K562 (cell line): ENCODE results near the gene COMP. TPM values are rescaled to one million over a fixed set of nuclear protein-coding genes. Genes with fewer than 3 reads are reported as not detected.

ENCODE experiments used
- ATAC-seq: fragments of 200-7000 bp; cut with Tn5 transposase; 3 replicates; pipeline ENCODE4 v1.9.1; 2020; ENCODE audit warnings: moderate library complexity
- BruUV-seq: library from RNA; stranded (reverse); fragments of 400-500 nt; replicated peaks from 2 replicates; lab custom pipeline; 2021; lab: Mats Ljungman, UMichigan
- CTCF ChIA-PET: fragments of 300-600 bp; formaldehyde crosslinking; extraction: SDS; loops from one replicate; lab custom pipeline; 2021; ENCODE audit warnings: low intra/inter-chr PET ratio; lab: Yijun Ruan, JAX
- POLR2A ChIA-PET: fragments of 300-600, 350-650 bp; sonication (Branson Sonifier 250); formaldehyde crosslinking; extraction: SDS; loops from one replicate; lab custom pipeline; 2021; ENCODE audit warnings: antibody characterized with exemption, inconsistent platforms; lab: Yijun Ruan, JAX
- DNase-seq, 4 experiments: peaks; one replicate each; pipeline versions ENCODE4 v3.0.0 to v3.0.0-alpha.2; 2011 to 2018; ENCODE audit warnings: low spot score in 3 of 4, mixed read lengths in 3 of 4; ENCODE audit errors: extremely low read depth in 1 of 4
- FAIRE-seq: peaks from 2 replicates; lab custom pipeline; 2011; peaks lifted over from hg19 to GRCh38; lab: Jason Lieb, UNC
- H2AFZ ChIP-seq: 2 replicates; pipeline ENCODE4 v1.6.0; 2011; ENCODE audit warnings: low read depth, low read length, control low read depth, inconsistent platforms
- H3K27ac ChIP-seq: fragments of 200-600 bp; 3 replicates; pipeline ENCODE4 v1.8.0; 2011; ENCODE audit warnings: low read depth, mild to moderate bottlenecking, control low read depth, inconsistent platforms, low read length, moderate library complexity, mixed read lengths; ENCODE audit errors: extremely low read depth
- H3K27me3 ChIP-seq, 2 experiments: fragments of 300-600 bp in 1 of 2; 2 replicates in 1 of 2; 3 replicates in 1 of 2; pipeline versions ENCODE4 v1.6.0 to v1.8.0; 2011; ENCODE audit warnings: inconsistent platforms in 2 of 2, low read length in 2 of 2, mild to moderate bottlenecking in 1 of 2, mixed read lengths in 1 of 2, moderate library complexity in 1 of 2; ENCODE audit not compliant: control insufficient read depth in 2 of 2, insufficient read depth in 2 of 2
- H3K36me3 ChIP-seq: fragments of 300-600 bp; 3 replicates; pipeline ENCODE4 v1.8.0; 2011; ENCODE audit warnings: mild to moderate bottlenecking, low read length, inconsistent platforms; ENCODE audit not compliant: control insufficient read depth, insufficient read depth
- H3K4me1 ChIP-seq, 2 experiments: fragments of 200-600 bp in 1 of 2; replicated peaks in 1 of 2; 2 replicates in 1 of 2; 3 replicates in 1 of 2; pipeline versions ENCODE4 v1.5.1 to v1.8.0; 2011; ENCODE audit warnings: inconsistent platforms in 2 of 2, low read length in 2 of 2, mild to moderate bottlenecking in 1 of 2, mixed read lengths in 1 of 2, moderate library complexity in 1 of 2; ENCODE audit not compliant: control insufficient read depth in 2 of 2, insufficient read depth in 2 of 2
- H3K4me2 ChIP-seq: 2 replicates; pipeline ENCODE4 v1.6.1; 2011; ENCODE audit warnings: low read length, control low read depth, inconsistent platforms, mixed read lengths; ENCODE audit not compliant: insufficient read depth
- H3K4me3 ChIP-seq: fragments of 200-600 bp; sonication (generic), shearing (Covaris generic); 2 replicates; pipeline ENCODE4 v1.5.1; 2016; ENCODE audit warnings: control low read depth, inconsistent platforms
- H3K79me2 ChIP-seq: fragments of 200-600 bp; 3 replicates; pipeline ENCODE4 v1.8.0; 2011; ENCODE audit warnings: low read length, inconsistent platforms; ENCODE audit not compliant: control insufficient read depth, insufficient read depth
- H3K9ac ChIP-seq, 2 experiments: 2 replicates each; pipeline versions ENCODE4 v1.6.0 to v1.6.1; 2011; ENCODE audit warnings: low read depth in 2 of 2, low read length in 2 of 2, control low read depth in 1 of 2, inconsistent platforms in 1 of 2, mild to moderate bottlenecking in 1 of 2, mixed read lengths in 1 of 2; ENCODE audit not compliant: insufficient read depth in 1 of 2
- H3K9me1 ChIP-seq: one replicate; pipeline ENCODE4 v1.6.0; 2011; ENCODE audit warnings: inconsistent platforms, mild to moderate bottlenecking, low read length, moderate library complexity; ENCODE audit not compliant: control insufficient read depth, insufficient read depth
- H3K9me3 ChIP-seq: replicated peaks from 2 replicates; pipeline ENCODE4 v1.5.1; 2011; ENCODE audit warnings: low read depth, low read length, inconsistent platforms; ENCODE audit not compliant: control insufficient read depth, insufficient read depth
- H4K20me1 ChIP-seq: replicated peaks from 2 replicates; pipeline ENCODE4 v1.6.1; 2011; ENCODE audit warnings: low read length, inconsistent platforms, mixed read lengths; ENCODE audit not compliant: control insufficient read depth, insufficient read depth
- HBP1 ChIP-seq: fragments of 450-650 bp; formaldehyde crosslinking; IDR thresholded peaks from 2 replicates; pipeline ENCODE4 v1.4.0; 2022; ENCODE audit warnings: missing genetic modification characterization
- POLR2G ChIP-seq: fragments of 200-400 bp; formaldehyde crosslinking; IDR thresholded peaks from 2 replicates; pipeline ENCODE4 v1.6.1; 2017; ENCODE audit warnings: low read depth, mild to moderate bottlenecking, antibody characterized with exemption, low read length, moderate library complexity
- ZBTB33 ChIP-seq: sonication (generic); formaldehyde crosslinking; IDR thresholded peaks from 2 replicates; pipeline ENCODE4 v1.8.1; 2023; ENCODE audit warnings: mild to moderate bottlenecking, missing genetic modification reagents
- WGBS: fragments of 100-300 bp; shearing (Covaris generic); methylation state at CpG from one replicate; pipeline ENCODE4 v1.1.6; 2016; ENCODE audit warnings: low coverage, mixed read lengths; ENCODE audit not compliant: insufficient coverage; ENCODE audit errors: missing lambda C conversion rate; 5-methylcytosine and 5-hydroxymethylcytosine counted together
- in situ Hi-C: fragments of 300-500 bp; cut with MboI; formaldehyde crosslinking; loops from 4 replicates; pipeline ENCODE4 v1.15.0; 2018; ENCODE audit warnings: inconsistent platforms, mixed read lengths
- intact Hi-C: fragments of 100-400 bp; cut with micrococcal nuclease; formaldehyde crosslinking; loops from 2 replicates; pipeline ENCODE4 v1.14.2; 2022
- polyA plus RNA-seq, 8 experiments: library from polyadenylated mRNA; depleted of rRNA in 4 of 8; stranded (reverse) in 5 of 8; unstranded in 3 of 8; fragments of >200 nt; fragmentation: Nextera tagmentation in 2 of 8; fragmentation: Illumina TruSeq in 1 of 8; extraction: Ambion mirVana in 2 of 8; extraction: Trizol in 1 of 8; gene quantifications; 2 replicates each; pipeline versions ENCODE4 v1.2.1 to v1.2.3, GENCODE V29; 2011 to 2014; ENCODE audit warnings: inconsistent platforms in 1 of 8, missing spikeins in 1 of 8
- total RNA-seq, 7 experiments: library from RNA; depleted of rRNA in 6 of 7; stranded (reverse); fragments of >200 nt in 6 of 7; fragmentation: Illumina TruSeq in 2 of 7; extraction: Trizol in 2 of 7; gene quantifications; 2 replicates each; pipeline versions ENCODE4 v1.2.1 to v1.2.3, GENCODE V29; 2011 to 2021; ENCODE audit warnings: low replicate concordance in 1 of 7

The COMP gene
- total and polyA plus RNA-seq, 9 of the 15 experiments (the other 6 are each of a cell fraction or from before 2014, with no cell fraction given), result 0.07 TPM; not detected in 8

GRCh38 chr19:18777301-18778075 lies 13.6 kb downstream of the COMP start:
- no peaks in the 10 kb centered on the region for H3K36me3 ChIP-seq
- no peak overlapping the region for H2AFZ ChIP-seq
- no peak overlapping the region for H3K27ac ChIP-seq
- H3K9me1 ChIP-seq, result no peaks in the 10 kb centered on the region
- peaks cover 0 to 67% of the 10 kb centered on the region in 2 experiments; a peak in 2 of 5 replicates for H3K4me1 ChIP-seq
- H3K27me3 ChIP-seq, result peaks cover 28 to 82% of the 10 kb centered on the region in 2 experiments; a peak in 4 of 5 replicates
- WGBS, result 50% methylated on average over 32 of the region's 71 CpGs
- ChIA-PET POLR2A (interaction anchor here (0.6 kb wide), 1 partner anchor 70 kb away, joined by 3 read pairs; no protein-coding TSS in a partner anchor), CTCF (no interaction called here)
- intact Hi-C loops (no loop called here), in situ Hi-C loops (no loop called here)
- no peak overlapping the region for H3K4me3 ChIP-seq
- DNase-seq (no peak), ATAC-seq (no peak), FAIRE-seq (no peak)
- no TSS peak for BruUV-seq
- H4K20me1 ChIP-seq, result peaks cover 5% of the 10 kb centered on the region; the same call in 1 of the 2 replicates
- no peak overlapping the region for H3K4me2 ChIP-seq
- H3K9me3 ChIP-seq, result no peaks in the 10 kb centered on the region
- H3K79me2 ChIP-seq, result no peaks in the 10 kb centered on the region
- peak overlapping the region in 1 of 2 experiments; percentile 36; a peak in 1 of 4 replicates for H3K9ac ChIP-seq
- no peak for TF ChIP-seq HBP1
- peak; percentile 53 for TF ChIP-seq POLR2G
- TF ChIP-seq ZBTB33, result peak; percentile 29; the same call in 1 of the 2 replicates
